AG10803 (cell line): ENCODE data around the gene RBPJL.

Experiments
- DNase-seq: peaks from one replicate; pipeline ENCODE4 v3.0.0; 2010; ENCODE audit warnings: low read depth
- H3K4me3 ChIP-seq: 2 replicates; pipeline ENCODE4 v1.5.1; 2011; ENCODE audit warnings: mild to moderate bottlenecking, low read length, control low read depth
- TF ChIP-seq, protein P1 (sequence below): conservative IDR thresholded peaks from 2 replicates; pipeline ENCODE4 v1.5.1; 2011; ENCODE audit warnings: mild to moderate bottlenecking, low read length, control low read depth, inconsistent platforms

The RBPJL gene

DNA sequence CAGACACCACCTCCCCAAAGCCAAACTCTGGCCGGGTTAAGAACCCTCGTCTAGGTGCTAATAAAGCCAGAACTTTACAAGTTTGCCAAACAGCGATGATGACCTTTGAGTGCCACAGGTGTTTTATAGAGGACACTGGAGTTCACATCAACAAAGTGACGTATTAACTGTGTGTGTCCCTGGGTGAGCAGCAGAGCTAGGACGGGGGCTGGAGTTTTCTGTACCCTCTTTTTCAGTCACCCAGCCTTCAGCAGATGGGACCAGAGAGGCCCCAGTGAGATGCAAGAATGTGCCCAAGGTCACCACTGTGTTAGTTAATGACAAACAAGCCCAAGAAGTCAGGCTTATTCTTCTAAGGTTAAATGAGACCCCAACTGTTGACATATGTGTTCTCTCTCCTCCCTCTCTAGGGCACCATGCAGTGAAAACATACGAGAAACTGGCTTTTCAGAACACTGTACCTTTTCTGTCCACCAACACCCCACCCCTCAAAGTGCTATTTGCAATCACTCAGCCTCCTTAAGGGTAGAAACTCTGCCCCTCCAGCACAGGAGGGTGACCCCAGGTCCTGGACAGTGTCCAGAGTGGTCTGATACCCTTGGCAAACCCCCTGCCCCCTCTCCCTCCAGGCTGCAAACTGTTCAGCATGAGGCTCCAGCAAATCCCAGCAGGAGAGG is 36.4 kb downstream of the RBPJL start:
- no peak for DNase-seq
- TF ChIP-seq, protein P1, sequence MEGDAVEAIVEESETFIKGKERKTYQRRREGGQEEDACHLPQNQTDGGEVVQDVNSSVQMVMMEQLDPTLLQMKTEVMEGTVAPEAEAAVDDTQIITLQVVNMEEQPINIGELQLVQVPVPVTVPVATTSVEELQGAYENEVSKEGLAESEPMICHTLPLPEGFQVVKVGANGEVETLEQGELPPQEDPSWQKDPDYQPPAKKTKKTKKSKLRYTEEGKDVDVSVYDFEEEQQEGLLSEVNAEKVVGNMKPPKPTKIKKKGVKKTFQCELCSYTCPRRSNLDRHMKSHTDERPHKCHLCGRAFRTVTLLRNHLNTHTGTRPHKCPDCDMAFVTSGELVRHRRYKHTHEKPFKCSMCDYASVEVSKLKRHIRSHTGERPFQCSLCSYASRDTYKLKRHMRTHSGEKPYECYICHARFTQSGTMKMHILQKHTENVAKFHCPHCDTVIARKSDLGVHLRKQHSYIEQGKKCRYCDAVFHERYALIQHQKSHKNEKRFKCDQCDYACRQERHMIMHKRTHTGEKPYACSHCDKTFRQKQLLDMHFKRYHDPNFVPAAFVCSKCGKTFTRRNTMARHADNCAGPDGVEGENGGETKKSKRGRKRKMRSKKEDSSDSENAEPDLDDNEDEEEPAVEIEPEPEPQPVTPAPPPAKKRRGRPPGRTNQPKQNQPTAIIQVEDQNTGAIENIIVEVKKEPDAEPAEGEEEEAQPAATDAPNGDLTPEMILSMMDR, result no peak
- H3K4me3 ChIP-seq, result peak overlapping the region; percentile 97

DNA sequence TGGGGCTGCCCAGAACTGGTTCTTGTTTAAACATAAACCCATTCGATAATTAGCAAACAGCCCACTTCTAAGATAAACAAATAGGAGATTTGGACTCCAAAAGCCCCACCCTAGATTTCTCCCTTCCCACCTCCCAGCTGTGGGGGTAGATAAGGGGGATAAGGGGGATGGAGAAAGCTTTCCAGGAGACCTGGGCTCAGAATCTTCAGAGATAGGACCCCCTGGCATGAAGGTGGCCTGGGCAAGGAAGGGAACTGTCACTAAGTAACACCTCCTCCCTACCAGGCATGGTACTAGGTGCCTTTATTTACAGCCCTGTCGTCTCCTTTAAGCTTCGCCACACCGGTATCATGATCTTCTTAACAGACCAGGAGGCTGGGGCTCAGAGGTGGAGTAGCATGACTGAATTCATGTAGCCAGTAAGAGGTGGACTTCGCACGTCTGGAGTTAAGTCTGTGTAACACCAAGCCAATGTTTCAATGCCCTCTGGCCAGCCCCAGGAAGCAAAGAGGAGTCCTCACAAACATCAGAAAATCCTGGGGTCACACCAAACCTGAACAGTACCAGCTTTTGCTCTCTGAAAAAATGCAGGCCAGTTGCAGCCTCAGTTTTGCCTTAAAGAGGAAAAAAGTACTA is 37.0 kb downstream of the RBPJL start:
- DNase-seq, result no peak
- H3K4me3 ChIP-seq, result peak overlapping the region; percentile 97
- TF ChIP-seq, protein P1, result no peak

DNA sequence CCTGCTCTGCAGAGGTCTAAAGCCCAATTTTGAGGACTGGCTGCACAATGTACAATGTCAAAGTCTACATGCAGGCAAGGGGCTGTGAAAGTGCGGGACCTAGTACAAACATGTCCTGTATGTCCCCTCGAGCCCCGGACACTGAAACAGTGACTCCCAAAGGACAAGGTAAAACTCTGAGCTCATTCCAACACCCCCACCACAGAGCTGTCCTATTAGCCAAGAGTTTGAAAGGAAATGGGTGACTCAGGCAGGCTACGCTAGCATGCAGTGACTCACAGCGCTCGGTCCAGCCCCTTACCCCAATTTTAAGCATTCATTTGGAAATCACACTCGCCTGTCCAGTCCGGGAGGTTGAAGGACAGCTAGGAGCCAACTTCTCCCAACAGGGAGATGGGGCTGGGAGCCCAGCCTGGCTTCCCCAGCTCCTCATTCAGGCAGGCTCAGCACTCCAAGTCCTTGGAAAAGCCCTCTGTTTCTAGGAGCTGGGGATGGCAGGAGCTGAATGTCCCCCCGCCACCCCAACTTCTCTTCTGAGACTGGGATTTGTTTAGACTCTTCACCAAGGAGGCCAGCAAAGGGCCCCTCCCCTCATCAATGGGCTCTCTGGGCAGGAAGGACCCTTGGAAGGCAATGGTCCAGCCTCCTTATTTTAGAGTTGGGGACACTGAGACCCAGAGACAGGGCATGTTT is 37.7 kb downstream of the RBPJL start:
- DNase-seq, result peak; percentile 86
- peak overlapping the region; percentile 97 for H3K4me3 ChIP-seq
- TF ChIP-seq, protein P1, result no peak

DNA sequence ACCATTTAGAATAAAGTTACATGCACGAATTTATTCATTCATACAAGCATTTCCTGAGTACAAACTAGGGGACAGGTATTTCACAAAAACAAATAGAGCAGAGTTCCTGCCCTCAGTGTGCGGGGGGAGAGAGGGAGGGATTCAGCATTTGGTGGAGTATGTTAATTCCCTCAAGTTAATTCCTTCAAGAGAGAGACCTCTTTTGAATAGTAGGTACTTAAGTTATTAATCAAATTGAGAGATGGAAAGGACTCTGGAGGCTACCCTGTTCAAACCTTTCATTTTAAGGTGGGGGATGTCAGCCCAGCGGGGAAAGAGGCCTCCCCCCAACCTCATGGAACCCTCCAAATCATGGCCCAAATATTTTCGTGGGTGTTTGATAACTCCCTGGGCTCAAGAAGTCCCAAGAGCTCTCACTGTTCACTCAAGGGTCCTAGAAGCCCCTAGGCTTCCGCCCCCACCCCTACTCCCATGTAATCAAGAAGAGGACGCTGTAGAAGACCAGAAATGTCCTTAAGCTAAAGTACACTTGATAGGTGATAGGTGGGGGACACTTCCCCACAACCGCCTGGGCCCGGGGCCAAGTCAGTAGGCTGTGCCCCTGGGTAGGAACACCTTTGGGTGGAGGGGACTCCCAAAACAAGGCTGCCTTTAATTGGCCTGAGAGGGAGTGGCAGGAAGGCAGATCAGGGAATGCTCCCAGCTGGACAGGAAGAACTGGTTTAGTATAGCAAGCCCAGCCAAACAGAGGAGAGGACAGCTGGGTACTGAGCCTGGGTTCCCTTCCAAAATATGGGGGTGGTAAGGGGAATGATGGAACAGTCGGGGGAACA is 38.7 kb downstream of the RBPJL start:
- peak overlapping the region; percentile 97 for H3K4me3 ChIP-seq
- TF ChIP-seq, protein P1, result no peak
- DNase-seq, result no peak

DNA sequence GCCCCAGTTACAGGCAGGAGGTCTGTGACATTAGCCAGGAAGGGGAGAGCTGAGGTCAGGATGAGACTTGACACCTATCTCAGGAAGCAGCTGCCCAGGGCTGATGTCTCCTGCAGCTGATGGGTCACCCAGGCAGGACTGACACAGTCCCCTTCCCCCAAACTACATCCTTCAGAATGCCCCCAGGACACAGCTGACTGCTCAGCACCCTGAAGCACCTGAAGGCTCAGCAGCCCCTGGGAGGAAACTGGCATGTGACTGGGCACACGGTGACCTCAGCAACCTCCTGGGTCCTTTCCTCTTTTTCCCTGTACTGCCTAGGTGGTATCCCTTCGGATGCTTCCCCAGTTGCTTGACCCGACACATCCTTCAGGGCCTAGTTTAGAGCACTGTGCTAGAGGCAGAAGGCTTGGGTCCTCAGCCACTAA is 39.7 kb downstream of the RBPJL start:
- no peak for DNase-seq
- peak overlapping the region; percentile 97 for H3K4me3 ChIP-seq
- TF ChIP-seq, protein P1, result no peak

DNA sequence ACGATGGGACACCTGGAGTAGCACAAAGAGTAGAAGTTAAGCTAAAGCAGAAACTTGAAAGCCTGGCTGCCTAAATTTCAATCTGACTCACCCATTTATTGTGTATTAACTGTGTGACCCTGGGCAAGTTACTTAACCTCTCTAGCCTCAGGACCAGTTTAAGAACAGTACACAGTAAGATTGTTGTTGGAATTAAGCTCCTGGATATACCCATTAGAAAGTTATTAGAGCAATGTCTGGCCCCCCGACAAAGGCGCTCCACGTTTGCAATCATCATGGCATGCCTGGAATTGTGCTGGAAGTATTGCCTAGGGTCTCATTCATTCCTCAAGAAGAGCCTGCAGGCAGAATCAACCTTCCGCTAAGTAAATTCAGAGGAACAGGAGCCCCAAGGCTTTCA is 40.2 kb downstream of the RBPJL start:
- no peak for DNase-seq
- TF ChIP-seq, protein P1, result no peak
- peak overlapping the region; percentile 97 for H3K4me3 ChIP-seq
